ENCODE measurements around the gene CAMK1D.

- TF ChIP-seq, protein P1, sequence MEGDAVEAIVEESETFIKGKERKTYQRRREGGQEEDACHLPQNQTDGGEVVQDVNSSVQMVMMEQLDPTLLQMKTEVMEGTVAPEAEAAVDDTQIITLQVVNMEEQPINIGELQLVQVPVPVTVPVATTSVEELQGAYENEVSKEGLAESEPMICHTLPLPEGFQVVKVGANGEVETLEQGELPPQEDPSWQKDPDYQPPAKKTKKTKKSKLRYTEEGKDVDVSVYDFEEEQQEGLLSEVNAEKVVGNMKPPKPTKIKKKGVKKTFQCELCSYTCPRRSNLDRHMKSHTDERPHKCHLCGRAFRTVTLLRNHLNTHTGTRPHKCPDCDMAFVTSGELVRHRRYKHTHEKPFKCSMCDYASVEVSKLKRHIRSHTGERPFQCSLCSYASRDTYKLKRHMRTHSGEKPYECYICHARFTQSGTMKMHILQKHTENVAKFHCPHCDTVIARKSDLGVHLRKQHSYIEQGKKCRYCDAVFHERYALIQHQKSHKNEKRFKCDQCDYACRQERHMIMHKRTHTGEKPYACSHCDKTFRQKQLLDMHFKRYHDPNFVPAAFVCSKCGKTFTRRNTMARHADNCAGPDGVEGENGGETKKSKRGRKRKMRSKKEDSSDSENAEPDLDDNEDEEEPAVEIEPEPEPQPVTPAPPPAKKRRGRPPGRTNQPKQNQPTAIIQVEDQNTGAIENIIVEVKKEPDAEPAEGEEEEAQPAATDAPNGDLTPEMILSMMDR (conservative IDR thresholded peaks at IDR 0.05 in 1 of 2, IDR thresholded peaks at IDR 0.05 in 1 of 2; ENCODE audit: extremely low read depth in 1 of 2, insufficient read depth in 1 of 2, low read depth in 1 of 2, low read length in 2 of 2), result no peak
- TF ChIP-seq EZH2 (IDR thresholded peaks at IDR 0.05; ENCODE audit: borderline replicate concordance, low read length), result no peak
Measured at GRCh38 chr10:12382956-12383531, 33.7 kb downstream of the CAMK1D start.
